GM21717 (cell line): Measurements from ENCODE around the gene URGCP.
A peak's percentile ranks its signal among the peaks of the same experiment; 100 is the strongest.
"Not testable (repeated sequence)": the region's sequence is repeated elsewhere in the genome, so short reads cannot be mapped to it uniquely, and the experiment has no call there.

Source experiments
- ATAC-seq: cut with Tn5 transposase; IDR thresholded peaks from one replicate; pipeline ENCODE4 v1.9.1; 2021; ENCODE audit warnings: mild to moderate bottlenecking, moderate library complexity; ENCODE audit not compliant: unreplicated experiment

Gene URGCP

GRCh38 chr7:43915907-43916306 is 9.5 kb upstream of the URGCP start:
- ATAC-seq: no peak

- no peak for ATAC-seq
Measured at GRCh38 chr7:43914795-43915194, 8.4 kb upstream of the URGCP start.

- peak; percentile 46 for ATAC-seq
Measured at GRCh38 chr7:43905956-43906330, 453 bp downstream of the URGCP start.

GRCh38 chr7:43905209-43905946 is 1.0 kb downstream of the URGCP start:
- ATAC-seq: no peak

GRCh38 chr7:43904533-43905208 is 1.7 kb downstream of the URGCP start:
- ATAC-seq: no peak

GRCh38 chr7:43902542-43903054 is 3.8 kb downstream of the URGCP start:
- ATAC-seq: no peak

- ATAC-seq: not testable (repeated sequence)
Measured at GRCh38 chr7:43898571-43898970, 7.8 kb downstream of the URGCP start.

GRCh38 chr7:43895847-43896415 is 10.5 kb downstream of the URGCP start:
- no peak for ATAC-seq

- no peak for ATAC-seq
Measured at GRCh38 chr7:43891069-43891955, 15.1 kb downstream of the URGCP start.

GRCh38 chr7:43890468-43890867 is 15.9 kb downstream of the URGCP start:
- ATAC-seq: no peak

GRCh38 chr7:43888993-43889945 is 17.1 kb downstream of the URGCP start:
- no peak for ATAC-seq

GRCh38 chr7:43884617-43885016 is 21.8 kb downstream of the URGCP start:
- no peak for ATAC-seq

- ATAC-seq: no peak
Measured at GRCh38 chr7:43884209-43884608, 22.2 kb downstream of the URGCP start.

GRCh38 chr7:43880596-43880995 is 25.8 kb downstream of the URGCP start:
- no peak for ATAC-seq

- ATAC-seq: no peak
Measured at GRCh38 chr7:43879477-43879876, 26.9 kb downstream of the URGCP start.

GRCh38 chr7:43878867-43879266 is 27.5 kb downstream of the URGCP start:
- no peak for ATAC-seq

- no peak for ATAC-seq
Measured at GRCh38 chr7:43877968-43878864, 28.2 kb downstream of the URGCP start.

- no peak for ATAC-seq
Measured at GRCh38 chr7:43876976-43877745, 29.2 kb downstream of the URGCP start.
